ENCODE results near the gene GARIN3.

Gene GARIN3

GRCh38 chr5:157184117-157184670 is 18.1 kb upstream of the GARIN3 start:
- DNase-seq: no peak

DNA sequence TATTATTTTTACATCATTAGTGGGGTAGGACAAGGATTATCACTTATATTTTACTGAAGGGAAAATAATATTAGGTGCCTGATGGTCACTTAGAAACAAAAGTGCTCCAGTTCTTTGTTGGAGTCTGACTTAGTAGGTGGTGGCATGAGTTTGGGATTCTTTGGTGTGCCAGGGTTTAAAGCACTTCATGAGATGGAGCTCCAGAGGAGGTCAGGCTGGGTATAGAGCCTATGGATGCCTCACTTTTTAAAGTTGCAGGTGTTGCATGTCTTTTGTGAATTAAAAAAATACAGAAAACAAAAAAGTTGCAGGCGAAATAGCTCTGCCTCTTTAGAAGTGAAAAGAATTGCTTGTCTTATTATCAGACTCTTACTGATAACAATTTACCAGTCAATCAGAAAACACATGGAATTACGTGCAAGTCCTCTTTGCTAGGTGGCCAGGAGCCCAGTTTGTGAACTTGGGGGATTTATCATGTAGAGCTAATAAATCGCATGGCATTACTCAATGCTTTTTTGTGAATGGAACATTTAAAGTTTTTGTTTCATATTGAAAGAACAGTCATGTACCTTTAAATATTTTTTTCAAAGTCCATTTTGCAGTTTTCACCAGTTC is 16.2 kb upstream of the GARIN3 start:
- no peak for DNase-seq

DNA sequence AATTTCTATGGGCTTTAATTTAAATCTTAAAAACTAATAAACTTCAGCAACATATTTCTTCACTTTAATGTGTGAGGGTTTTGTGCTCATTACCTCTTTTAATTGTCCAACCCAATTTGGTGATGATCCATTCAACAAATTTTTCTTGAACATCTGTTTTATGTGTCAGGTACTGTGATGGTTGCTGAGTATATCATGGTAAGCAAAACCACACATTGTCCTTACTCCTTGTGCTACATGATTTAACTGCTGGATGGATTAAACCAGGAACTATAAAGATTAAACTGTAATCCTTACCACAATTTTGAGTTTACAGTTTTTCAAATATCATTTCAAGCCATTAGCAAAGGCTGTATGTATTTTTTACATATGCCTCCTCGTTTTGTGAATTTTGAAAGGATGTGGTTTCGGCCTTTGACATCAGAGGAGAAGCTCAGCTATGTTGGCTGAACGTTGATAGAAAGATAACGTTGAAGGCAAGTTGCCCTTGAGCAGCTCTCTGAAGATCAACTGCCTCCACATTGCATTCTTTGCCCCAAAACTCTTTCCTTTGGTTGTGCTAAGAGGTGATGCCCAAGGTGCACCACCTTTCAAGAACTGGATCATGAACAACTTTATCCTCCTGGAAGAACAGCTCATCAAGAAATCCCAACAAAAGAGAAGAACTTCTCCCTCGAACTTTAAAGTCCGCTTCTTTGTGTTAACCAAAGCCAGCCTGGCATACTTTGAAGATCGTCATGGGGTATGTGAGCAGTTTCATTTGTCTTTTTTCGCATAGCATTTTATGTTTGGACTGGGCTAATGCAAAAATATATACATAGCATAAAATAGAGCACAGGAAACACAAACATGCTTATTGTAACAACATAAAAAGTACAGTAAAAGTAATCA is 14.6 kb upstream of the GARIN3 start, which contains the start of gene ITK:
Gene ITK (plus strand): TSS at position 467 of the 891 bp plus-strand sequence. CDS start 138 bp downstream, at position 605.
- DNase-seq: no peak

DNA sequence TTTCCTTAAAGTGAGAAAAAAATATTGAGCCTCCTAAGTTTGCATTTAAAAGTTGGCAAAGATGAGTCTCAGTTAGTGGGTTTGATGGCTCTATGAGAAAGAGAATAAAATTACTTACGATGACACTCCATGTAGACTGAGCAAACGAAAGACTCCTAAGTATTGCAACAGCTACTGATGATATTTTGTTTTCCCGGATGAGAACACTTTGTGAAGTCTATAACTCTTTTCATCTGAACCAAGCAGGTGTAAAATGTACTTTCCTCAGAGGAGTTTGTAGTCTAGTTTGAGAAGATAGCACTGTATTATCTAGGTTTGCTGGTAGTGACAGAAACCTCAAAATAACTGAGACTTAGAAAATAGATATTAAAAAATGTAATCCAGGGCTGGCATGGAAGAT is 12.9 kb upstream of the GARIN3 start:
- no peak for DNase-seq

DNA sequence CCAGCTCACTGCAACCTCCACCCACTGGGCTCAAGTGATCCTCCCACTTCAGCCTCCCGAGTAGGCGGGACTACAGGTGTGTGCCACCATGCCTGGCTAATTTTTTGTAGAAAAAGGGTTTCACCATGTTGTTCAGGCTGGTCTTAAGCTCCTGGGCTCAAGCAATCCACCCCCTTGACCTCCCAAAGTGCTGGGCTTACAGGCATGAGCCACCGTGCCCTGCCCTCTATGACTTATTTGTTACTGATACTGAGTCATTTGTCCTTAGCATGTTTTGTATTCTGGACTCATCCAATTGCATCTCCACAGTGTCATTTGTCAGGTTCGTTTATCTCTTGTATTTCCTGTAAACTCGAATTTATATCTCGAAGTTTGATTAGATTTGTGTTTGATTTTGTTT is 11.9 kb upstream of the GARIN3 start:
- DNase-seq: no peak

GRCh38 chr5:157175071-157175612 is 9.1 kb upstream of the GARIN3 start:
- no peak for DNase-seq

- DNase-seq: no peak
Measured at GRCh38 chr5:157172403-157172802, 6.3 kb upstream of the GARIN3 start.

DNA sequence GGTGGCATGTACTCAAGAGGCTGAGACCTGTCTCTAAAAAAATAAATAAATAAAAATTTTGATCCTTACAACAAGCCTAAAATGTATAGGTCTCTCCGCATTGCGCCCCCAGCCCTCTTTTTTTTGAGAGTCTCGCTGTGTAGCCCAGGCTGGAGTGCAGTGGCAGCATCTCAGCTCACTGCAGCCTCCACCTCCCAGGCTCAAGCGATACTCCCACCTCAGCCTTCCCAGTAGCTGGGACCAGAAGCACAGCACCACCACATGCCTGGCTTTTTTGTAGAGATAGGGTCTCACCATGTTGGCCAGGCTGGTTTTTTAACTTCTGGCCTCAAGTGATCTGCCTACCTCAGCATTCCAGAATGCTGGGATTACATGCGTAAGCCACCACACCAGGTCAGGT is 2.2 kb upstream of the GARIN3 start:
- no peak for DNase-seq

GRCh38 chr5:157167214-157167621 is 1.2 kb upstream of the GARIN3 start:
- no peak for DNase-seq

DNA sequence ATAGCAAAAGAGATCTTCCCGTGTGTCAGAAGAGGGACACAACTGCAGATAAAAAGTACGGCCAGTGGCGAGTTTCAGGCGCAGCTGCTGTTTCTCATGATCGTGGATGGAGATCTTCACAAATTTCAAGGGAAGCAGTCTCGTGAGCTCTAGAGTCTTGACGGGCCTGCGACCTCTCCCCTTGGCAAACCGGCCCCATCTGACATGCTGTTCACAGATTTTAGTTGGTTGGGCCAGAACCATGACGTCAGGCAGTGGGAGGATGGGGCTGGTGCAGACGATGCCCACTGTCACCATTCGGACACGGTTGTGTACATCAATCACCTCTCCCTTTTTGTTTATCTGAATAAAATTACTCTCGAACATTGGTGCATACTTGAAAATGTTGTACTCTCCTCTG is 396 bp downstream of the GARIN3 start:
- DNase-seq: no peak

GRCh38 chr5:157165261-157165660 is 803 bp downstream of the GARIN3 start:
- no peak for DNase-seq

GRCh38 chr5:157164521-157164920 is 1.5 kb downstream of the GARIN3 start:
- no peak for DNase-seq

- DNase-seq: no peak
Measured at GRCh38 chr5:157162919-157163510, 3.0 kb downstream of the GARIN3 start.

- DNase-seq: no peak
Measured at GRCh38 chr5:157161996-157162395, 4.1 kb downstream of the GARIN3 start.

- DNase-seq: no peak
Measured at GRCh38 chr5:157160001-157160400, 6.1 kb downstream of the GARIN3 start.

GRCh38 chr5:157159209-157159751 is 6.8 kb downstream of the GARIN3 start:
- DNase-seq: no peak

- DNase-seq: no peak
Measured at GRCh38 chr5:157157293-157157891, 8.7 kb downstream of the GARIN3 start.

GRCh38 chr5:157155297-157155696 is 10.8 kb downstream of the GARIN3 start:
- no peak for DNase-seq

DNA sequence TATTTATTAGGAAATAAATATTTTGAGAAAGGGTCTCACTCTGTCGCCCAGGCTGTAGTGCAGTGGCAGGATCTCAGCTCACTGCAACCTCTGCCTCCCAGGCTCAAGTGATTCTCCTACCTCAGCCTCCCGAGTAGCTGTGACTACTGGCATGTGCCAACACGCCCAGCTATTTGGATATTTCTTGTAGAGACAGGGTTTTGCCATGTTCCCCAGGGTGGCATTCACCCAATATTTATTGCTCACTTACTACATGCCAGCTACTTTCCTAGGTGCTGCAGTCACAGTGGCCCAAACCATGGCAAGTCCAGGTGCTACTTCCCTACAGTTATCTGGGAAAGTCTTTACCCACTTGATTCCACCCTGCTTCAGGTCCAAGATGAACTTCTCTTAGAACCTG is 15.1 kb downstream of the GARIN3 start:
- DNase-seq: no peak

GRCh38 chr5:157148734-157149615 is 17.1 kb downstream of the GARIN3 start:
- DNase-seq: peak; percentile 67
